ENCODE data around the gene SRRM3. TPM values are rescaled to one million over a fixed set of nuclear protein-coding genes. Genes with fewer than 3 reads are reported as not detected.

SRRM3 gene
- total and polyA plus RNA-seq, 11 donors = 1.6 to 28.5 (median 6.5) TPM

GRCh38 chr7:76217942-76218566 lies 16.4 kb downstream of the SRRM3 start:
- Histone ChIP-seq H3K27ac (no peak overlapping the region), H3K27me3 (peaks cover 0 to 58% (median 14%) of the 10 kb centered on the region in 9 donors), H3K36me3 (no peaks in the 10 kb centered on the region), H3K4me1 (no peaks in the 10 kb centered on the region), H3K9me3 (no peaks in the 10 kb centered on the region), H3K4me3 (no peak overlapping the region)
- DNase-seq = no peak
- no peak for ATAC-seq
- no peak for TF ChIP-seq CTCF (IDR thresholded peaks at IDR 0.05)
- no peak for TF ChIP-seq POLR2A (IDR thresholded peaks at IDR 0.05)
- 23 to 43% (median 35%) methylated on average over 6 of the region's 6 CpGs for WGBS, 4 donors
- intact Hi-C loops (cut with DNase I) = no loop called here

DNA sequence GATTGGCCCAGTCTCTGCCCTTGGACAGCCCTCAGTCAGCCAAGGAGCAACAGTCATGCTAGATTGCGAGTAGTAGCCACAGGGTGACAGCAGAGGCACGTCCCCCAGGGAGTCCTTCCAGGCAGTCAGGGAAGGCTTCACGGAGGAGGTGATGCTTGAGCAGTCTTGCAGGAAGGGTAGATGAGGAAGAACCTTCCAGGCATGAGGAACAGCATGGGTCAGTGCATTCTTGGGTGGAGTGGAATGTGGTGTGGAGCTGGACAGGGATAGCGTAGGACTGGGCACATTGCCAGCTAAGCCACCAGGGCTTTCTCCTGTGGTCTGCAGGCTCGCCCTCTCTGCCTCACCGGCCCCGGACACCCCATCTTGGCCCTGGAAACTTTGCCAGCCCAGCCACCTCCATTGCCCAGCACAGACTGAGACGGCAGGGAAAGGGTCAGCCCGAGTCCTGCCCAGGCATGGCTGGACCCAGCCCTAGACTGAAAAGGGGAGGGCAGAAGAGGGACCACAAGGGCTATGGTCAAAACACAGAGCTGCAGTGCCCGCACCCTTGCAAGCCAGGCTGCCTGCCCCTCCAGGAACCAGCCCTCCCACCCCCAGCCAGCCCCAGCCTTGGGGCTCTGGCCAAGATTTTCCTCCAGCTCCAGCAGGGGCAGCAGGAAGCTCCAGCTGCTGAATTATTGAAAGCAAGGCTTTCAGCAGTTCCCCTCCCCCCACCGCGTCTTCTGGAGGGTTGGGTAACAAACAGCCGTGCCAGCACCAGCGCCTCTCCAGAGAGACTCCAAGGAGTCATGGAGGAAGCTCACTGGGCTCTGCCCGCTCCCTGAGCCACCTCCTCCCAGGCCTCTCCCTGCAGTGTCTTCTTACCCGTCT lies 18.7 kb downstream of the SRRM3 start:
- DNase-seq (peak in 1 of 5 donors; percentile 32), ATAC-seq (peak in 1 of 4 donors; percentile 30)
- no peaks in the 10 kb centered on the region for H3K36me3 ChIP-seq
- intact Hi-C loops (cut with DNase I) = no loop called here
- no peaks in the 10 kb centered on the region for H3K9me3 ChIP-seq
- peaks cover 7 to 68% (median 24%) of the 10 kb centered on the region in 9 donors for H3K27me3 ChIP-seq
- H3K4me1 ChIP-seq = no peaks in the 10 kb centered on the region
- H3K4me3 ChIP-seq = no peak overlapping the region
- WGBS, 4 donors = 17 to 27% (median 21%) methylated on average over 16 of the region's 16 CpGs
- TF ChIP-seq POLR2A (IDR thresholded peaks at IDR 0.05) = no peak
- no peak for TF ChIP-seq CTCF (IDR thresholded peaks at IDR 0.05)
- H3K27ac ChIP-seq = no peak overlapping the region

DNA sequence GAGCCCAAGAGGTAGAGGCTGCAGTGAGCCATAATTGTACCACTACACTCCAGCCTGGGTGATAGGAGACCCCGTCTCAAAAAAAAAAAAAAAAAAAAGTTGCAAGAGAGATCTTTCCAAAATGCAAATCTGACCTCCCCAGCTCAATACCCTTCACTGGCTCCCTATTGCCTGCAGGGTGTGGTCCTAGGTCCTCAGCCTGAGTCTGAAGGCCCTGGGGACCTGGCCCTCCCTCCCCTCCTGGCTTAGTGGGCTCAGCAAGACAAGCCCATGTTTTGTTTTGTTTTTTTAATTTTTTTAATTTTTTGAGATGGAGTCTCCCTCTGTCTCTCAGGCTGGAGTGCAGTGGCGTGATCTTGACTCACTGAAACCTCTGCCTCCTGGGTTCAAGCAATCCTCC lies 20.6 kb downstream of the SRRM3 start:
- peaks cover 4 to 70% (median 23%) of the 10 kb centered on the region in 9 donors for H3K27me3 ChIP-seq
- intact Hi-C loops (cut with DNase I) = no loop called here
- 65 to 85% (median 73%) methylated on average over 2 of the region's 2 CpGs for WGBS, 4 donors
- H3K4me1 ChIP-seq = no peaks in the 10 kb centered on the region
- no peaks in the 10 kb centered on the region for H3K9me3 ChIP-seq
- TF ChIP-seq POLR2A (IDR thresholded peaks at IDR 0.05) (no peak), CTCF (IDR thresholded peaks at IDR 0.05) (no peak)
- DNase-seq (no peak), ATAC-seq (no peak)
- H3K36me3 ChIP-seq = no peaks in the 10 kb centered on the region
- H3K27ac ChIP-seq = no peak overlapping the region
- no peak overlapping the region for H3K4me3 ChIP-seq

GRCh38 chr7:76222839-76223238 lies 21.1 kb downstream of the SRRM3 start:
- H3K4me3 ChIP-seq = no peak overlapping the region
- H3K4me1 ChIP-seq = no peaks in the 10 kb centered on the region
- no peaks in the 10 kb centered on the region for H3K36me3 ChIP-seq
- 59 to 65% (median 62%) methylated on average over 5 of the region's 5 CpGs for WGBS, 4 donors
- peaks cover 4 to 65% (median 21%) of the 10 kb centered on the region in 9 donors for H3K27me3 ChIP-seq
- DNase-seq (no peak), ATAC-seq (no peak)
- TF ChIP-seq POLR2A (IDR thresholded peaks at IDR 0.05) = no peak
- TF ChIP-seq CTCF (IDR thresholded peaks at IDR 0.05) = no peak
- no peaks in the 10 kb centered on the region for H3K9me3 ChIP-seq
- no peak overlapping the region for H3K27ac ChIP-seq
- intact Hi-C loops (cut with DNase I) = no loop called here

Measured in heart left ventricle (tissue), 16 donors.